Measurements from ENCODE around the gene TMEM81. TPM values are rescaled to one million over a fixed set of nuclear protein-coding genes. Genes with fewer than 3 reads are reported as not detected.

The TMEM81 gene
- total RNA-seq, 1 donor from 2014 or later, result 3.5 TPM

- H3K4me1 ChIP-seq, result no peaks in the 10 kb centered on the region
- TF ChIP-seq CTCF (IDR thresholded peaks at IDR 0.05), result no peak
- DNase-seq (no peak), ATAC-seq (no peak)
- H3K27ac ChIP-seq, result no peak overlapping the region
- intact Hi-C loops (cut with DNase I), result no loop called here
- no peaks in the 10 kb centered on the region for H3K9me3 ChIP-seq
- H3K4me3 ChIP-seq, result no peak overlapping the region
- no peaks in the 10 kb centered on the region for H3K36me3 ChIP-seq
- peaks cover 7% of the 10 kb centered on the region for H3K27me3 ChIP-seq
Observed at GRCh38 chr1:205057808-205058575, 26.3 kb downstream of the TMEM81 start.

- DNase-seq (no peak), ATAC-seq (no peak)
- no peaks in the 10 kb centered on the region for H3K9me3 ChIP-seq
- H3K36me3 ChIP-seq, result no peaks in the 10 kb centered on the region
- no peaks in the 10 kb centered on the region for H3K4me1 ChIP-seq
- no peak for TF ChIP-seq CTCF (IDR thresholded peaks at IDR 0.05)
- peaks cover 7% of the 10 kb centered on the region for H3K27me3 ChIP-seq
- intact Hi-C loops (cut with DNase I), result no loop called here
- H3K27ac ChIP-seq, result no peak overlapping the region
- no peak overlapping the region for H3K4me3 ChIP-seq
Observed at GRCh38 chr1:205056956-205057568, 27.2 kb downstream of the TMEM81 start.

GRCh38 chr1:205056188-205056611, 28.1 kb downstream of the TMEM81 start:
- intact Hi-C loops (cut with DNase I), result no loop called here
- TF ChIP-seq CTCF (IDR thresholded peaks at IDR 0.05), result no peak
- Histone ChIP-seq H3K4me3 (no peak overlapping the region), H3K27ac (no peak overlapping the region), H3K27me3 (peaks cover 7% of the 10 kb centered on the region), H3K4me1 (no peaks in the 10 kb centered on the region), H3K9me3 (no peaks in the 10 kb centered on the region), H3K36me3 (no peaks in the 10 kb centered on the region)
- ATAC-seq (no peak), DNase-seq (no peak)

- no peak for TF ChIP-seq CTCF (IDR thresholded peaks at IDR 0.05)
- Histone ChIP-seq H3K36me3 (no peaks in the 10 kb centered on the region), H3K4me3 (no peak overlapping the region), H3K4me1 (no peaks in the 10 kb centered on the region), H3K27me3 (peaks cover 7% of the 10 kb centered on the region), H3K27ac (no peak overlapping the region), H3K9me3 (no peaks in the 10 kb centered on the region)
- no peak for DNase-seq
- ATAC-seq, result no peak
- intact Hi-C loops (cut with DNase I), result no loop called here
Observed at GRCh38 chr1:205054013-205054412, 30.2 kb downstream of the TMEM81 start.

- no peak for TF ChIP-seq CTCF (IDR thresholded peaks at IDR 0.05)
- no peak for DNase-seq
- intact Hi-C loops (cut with DNase I), result no loop called here
- Histone ChIP-seq H3K27ac (no peak overlapping the region), H3K27me3 (peaks cover 7% of the 10 kb centered on the region), H3K9me3 (no peaks in the 10 kb centered on the region), H3K4me3 (no peak overlapping the region), H3K4me1 (no peaks in the 10 kb centered on the region), H3K36me3 (no peaks in the 10 kb centered on the region)
- ATAC-seq, result no peak
Observed at GRCh38 chr1:205053296-205053695, 31.0 kb downstream of the TMEM81 start.

Measured in upper lobe of right lung (tissue), 1 donor.